CD4-positive, alpha-beta T cell treated with Interleukin-21 for 1 hour (primary cell): ENCODE measurements around the gene PTX3.

Experiments used
- DNase-seq: peaks from one replicate; pipeline ENCODE4 v3.0.0-alpha.2; 2020

Gene PTX3

GRCh38 chr3:157479464-157480243 lies 43.0 kb downstream of the PTX3 start:
- DNase-seq, result no peak

- DNase-seq, result no peak
These were observed 50.7 kb downstream of the PTX3 start for GRCh38 chr3:157487339-157487738.

DNA sequence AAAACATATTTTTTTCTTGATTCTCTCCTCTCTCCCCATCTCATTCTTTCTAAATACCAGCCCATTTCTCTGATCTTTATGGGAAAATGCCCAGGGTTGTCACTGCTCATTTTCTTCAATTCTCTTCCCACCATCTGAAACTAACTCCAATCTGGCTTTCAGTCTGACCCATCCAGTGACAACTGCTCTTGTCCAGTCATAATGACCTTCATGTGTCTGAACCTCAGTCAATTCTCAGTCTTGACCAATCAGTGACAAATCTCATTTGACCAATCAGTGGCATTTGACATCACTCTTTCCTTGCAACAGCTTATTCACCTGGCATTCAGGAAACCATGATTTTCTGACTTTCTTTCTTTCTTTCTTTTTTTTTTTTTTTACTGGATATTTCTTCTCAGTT lies 51.5 kb downstream of the PTX3 start:
- no peak for DNase-seq

- DNase-seq, result no peak
These were observed 54.5 kb downstream of the PTX3 start for GRCh38 chr3:157491136-157491535.
